ENCODE results near the gene NOS3. TPM values are rescaled to one million over a fixed set of nuclear protein-coding genes. Genes with fewer than 3 reads are reported as not detected.

Gene NOS3
- total RNA-seq, 4 donors from 2014 or later = 5.2 to 8.1 (median 6.3) TPM

DNA sequence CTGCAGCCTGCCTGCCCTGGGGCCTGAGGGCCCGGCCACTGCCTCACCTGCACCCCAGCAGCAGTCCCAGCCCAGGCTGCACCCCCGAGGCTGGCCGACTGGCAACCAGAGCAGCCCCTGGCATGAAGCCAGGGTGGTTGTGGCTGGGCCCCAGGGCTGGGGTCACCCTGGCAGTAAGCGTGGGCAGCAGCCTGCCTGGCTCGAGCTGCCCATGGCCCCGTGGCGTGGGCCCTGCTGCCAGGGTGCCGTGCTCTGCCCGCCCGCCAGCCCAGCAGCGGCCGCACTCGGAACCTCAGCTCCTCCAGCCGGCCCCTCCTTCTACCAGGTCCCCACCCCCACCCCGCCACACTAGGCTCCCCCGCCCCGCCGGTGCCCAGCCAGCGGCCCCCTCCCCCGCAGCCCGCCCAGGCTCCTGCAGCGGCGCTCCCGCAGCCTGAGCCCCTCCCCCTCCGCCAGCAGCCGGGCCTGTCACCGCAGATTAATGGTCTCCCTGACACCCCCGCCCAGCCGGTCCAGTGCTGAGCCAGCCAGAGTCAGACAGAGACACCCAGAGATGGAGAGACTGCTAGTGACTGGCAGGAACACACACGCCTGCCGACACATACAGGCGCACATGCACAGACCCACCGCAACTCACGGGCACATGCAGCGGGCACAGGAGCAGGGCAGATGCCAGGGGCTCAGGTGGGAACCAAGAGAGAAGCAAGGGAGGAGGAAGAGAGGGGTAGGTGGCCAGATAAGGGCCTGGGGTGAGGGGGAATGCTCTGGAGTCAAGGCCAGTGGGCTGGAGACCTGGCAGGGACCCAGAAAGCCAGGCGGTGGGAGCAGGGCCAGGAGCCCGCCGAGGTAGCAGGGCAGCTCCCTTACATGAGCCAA, 35.1 kb upstream of the NOS3 start:
- Histone ChIP-seq H3K27me3 (no peaks in the 10 kb centered on the region), H3K9me3 (no peaks in the 10 kb centered on the region), H3K36me3 (no peaks in the 10 kb centered on the region), H3K4me3 (replicated peaks in 1 of 3) (no peak overlapping the region), H3K4me1 (peaks cover 5 to 7% of the 10 kb centered on the region in 2 donors), H3K27ac (no peak overlapping the region)
- WGBS, 2 donors = 38 to 64% methylated on average over 9 to 16 of the region's 38 CpGs
- intact Hi-C loops (cut with DNase I) = no loop called here
- DNase-seq = peak in 1 of 2 donors; percentile 14
- TF ChIP-seq CTCF (IDR thresholded peaks at IDR 0.05) (no peak), POLR2A (IDR thresholded peaks at IDR 0.05) (no peak)

DNA sequence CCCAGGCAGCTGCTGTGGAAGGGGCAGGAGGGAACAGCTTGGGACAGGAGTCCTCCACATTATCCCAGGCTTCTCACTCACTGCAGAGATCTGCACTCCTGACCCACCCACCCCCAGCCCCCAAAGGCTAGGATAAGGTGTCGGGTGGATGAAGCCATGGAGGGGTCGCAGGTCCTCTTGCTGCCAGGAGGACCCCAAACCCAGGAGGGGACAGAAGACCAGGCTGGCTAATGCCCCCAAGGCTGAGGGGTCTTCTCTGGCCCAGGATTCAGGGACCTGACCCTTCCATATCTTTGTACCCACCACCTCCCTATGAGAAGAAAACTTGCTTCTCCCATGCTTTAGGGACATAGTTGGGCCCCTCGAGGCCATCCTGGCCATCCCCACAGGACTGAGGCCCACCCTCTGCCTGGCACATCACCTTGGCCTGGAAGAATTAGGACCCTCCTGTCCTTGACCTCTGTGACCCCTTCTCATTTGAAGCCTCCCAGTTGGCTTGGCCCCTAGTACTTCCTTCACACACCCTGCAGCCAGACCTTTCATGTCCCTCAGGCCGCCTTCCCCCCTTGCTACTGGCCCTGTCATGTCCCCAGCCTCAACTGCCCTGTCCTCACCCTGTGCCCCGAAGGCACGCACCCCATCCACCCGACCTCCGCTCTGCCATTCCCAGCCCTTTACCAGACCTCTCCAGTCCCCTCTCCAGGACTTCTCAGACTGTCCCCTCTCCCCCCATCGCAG, 34.3 kb upstream of the NOS3 start:
- no peak for TF ChIP-seq CTCF (IDR thresholded peaks at IDR 0.05)
- TF ChIP-seq POLR2A (IDR thresholded peaks at IDR 0.05) = no peak
- Histone ChIP-seq H3K9me3 (no peaks in the 10 kb centered on the region), H3K27ac (no peak overlapping the region), H3K4me1 (peaks cover 5 to 7% of the 10 kb centered on the region in 2 donors), H3K4me3 (replicated peaks in 1 of 3) (no peak overlapping the region), H3K27me3 (no peaks in the 10 kb centered on the region), H3K36me3 (no peaks in the 10 kb centered on the region)
- intact Hi-C loops (cut with DNase I) = no loop called here
- DNase-seq = no peak
- WGBS, 2 donors = 86 to 95% methylated on average over 7 to 9 of the region's 9 CpGs

DNA sequence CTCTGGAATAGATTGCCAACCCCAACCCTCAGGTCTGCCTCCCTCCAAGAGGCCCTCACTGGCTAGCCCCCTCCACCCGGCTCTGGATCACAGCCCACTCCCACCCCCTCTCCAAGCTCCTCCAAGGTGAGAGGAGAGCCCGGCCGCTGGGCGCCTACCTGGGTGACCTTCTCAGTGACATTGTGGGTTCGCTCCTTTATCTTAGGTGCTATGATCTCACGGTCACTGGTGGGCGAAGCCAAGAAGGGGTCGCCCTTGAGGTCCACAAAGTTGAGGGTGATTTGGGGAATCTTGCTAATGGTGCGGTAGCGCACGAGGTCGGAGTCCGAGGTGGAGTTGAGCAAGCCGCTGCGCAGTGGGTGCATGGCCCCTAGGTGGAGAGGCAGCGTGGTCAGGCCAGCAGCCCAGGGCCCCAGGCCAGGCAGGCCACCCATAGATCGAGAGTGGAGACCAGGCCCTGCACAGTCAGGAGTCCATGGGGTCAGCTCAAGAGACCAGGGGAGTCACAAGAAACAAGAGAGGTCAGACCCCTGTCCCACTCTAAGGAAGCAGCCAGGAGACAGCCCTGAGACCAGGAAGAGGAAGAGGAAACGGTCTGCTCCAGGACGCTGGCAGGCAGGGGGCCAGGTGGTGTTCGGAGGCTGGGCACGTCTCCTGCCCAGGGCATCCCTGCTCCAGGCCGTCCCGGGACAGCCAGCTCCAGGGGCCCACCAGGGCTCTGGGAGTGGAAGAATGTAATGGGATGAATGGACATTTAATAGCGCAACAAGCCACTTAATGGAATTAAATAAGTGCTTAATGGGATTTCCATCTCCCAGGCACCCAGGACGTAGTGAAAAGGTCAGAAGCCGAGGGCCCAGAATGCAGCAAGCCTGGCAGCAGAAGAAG, 33.4 kb upstream of the NOS3 start:
- intact Hi-C loops (cut with DNase I) = no loop called here
- Histone ChIP-seq H3K4me1 (peaks cover 5 to 7% of the 10 kb centered on the region in 2 donors), H3K36me3 (no peaks in the 10 kb centered on the region), H3K4me3 (replicated peaks in 1 of 3) (no peak overlapping the region), H3K9me3 (no peaks in the 10 kb centered on the region), H3K27ac (no peak overlapping the region), H3K27me3 (no peaks in the 10 kb centered on the region)
- TF ChIP-seq POLR2A (IDR thresholded peaks at IDR 0.05) = no peak
- no peak for TF ChIP-seq CTCF (IDR thresholded peaks at IDR 0.05)
- DNase-seq = no peak
- WGBS, 2 donors = 77 to 83% methylated on average over 21 to 26 of the region's 26 CpGs

DNA sequence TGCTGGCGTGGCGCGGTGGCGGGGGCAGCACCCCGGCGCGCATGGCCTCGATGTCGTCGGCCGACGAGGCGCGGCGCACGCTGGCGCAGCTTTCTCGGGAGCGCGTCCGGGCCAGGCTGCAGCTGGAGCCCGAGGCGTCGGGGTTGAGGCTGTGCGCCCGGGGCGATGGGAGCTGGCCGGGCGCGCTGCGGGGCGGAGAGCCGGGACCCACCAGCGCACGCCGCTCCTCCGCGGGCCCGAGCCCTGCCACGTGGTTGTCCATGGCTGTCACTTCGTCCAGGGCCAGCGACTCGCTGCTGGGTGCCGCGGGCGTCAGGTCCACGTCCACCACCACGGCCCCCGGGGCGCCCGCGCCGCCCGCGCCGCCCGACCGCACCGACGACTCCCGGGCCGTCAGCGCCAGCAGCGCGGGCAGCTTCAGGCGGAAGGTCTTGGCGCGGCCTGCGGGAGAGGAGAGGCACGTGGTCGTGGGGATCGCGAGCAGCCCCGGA, 32.7 kb upstream of the NOS3 start:
- no peak for DNase-seq
- TF ChIP-seq CTCF (IDR thresholded peaks at IDR 0.05) (no peak), POLR2A (IDR thresholded peaks at IDR 0.05) (no peak)
- H3K27ac ChIP-seq = no peak overlapping the region

More for the DNA sequence above, 32.7 kb upstream of the NOS3 start:
- Histone ChIP-seq H3K9me3 (no peaks in the 10 kb centered on the region), H3K4me3 (replicated peaks in 1 of 3) (no peak overlapping the region), H3K27me3 (no peaks in the 10 kb centered on the region), H3K36me3 (no peaks in the 10 kb centered on the region), H3K4me1 (peaks cover 5 to 7% of the 10 kb centered on the region in 2 donors)
- WGBS, 2 donors = 40 to 48% methylated on average over 13 to 15 of the region's 74 CpGs
- intact Hi-C loops (cut with DNase I) = no loop called here

Measured in thyroid gland (tissue), 4 donors.